Ishikawa (cell line): Measurements from ENCODE around the gene LITAF.

Experiments
- CEBPB ChIP-seq: IDR thresholded peaks from 2 replicates; pipeline ENCODE4 v1.6.1; 2012
- CREB1 ChIP-seq: IDR thresholded peaks from 2 replicates; pipeline ENCODE4 v1.6.1; 2012; ENCODE audit warnings: low read depth
- EGR1 ChIP-seq: IDR thresholded peaks from 2 replicates; pipeline ENCODE4 v1.6.1; 2012
- EP300 ChIP-seq: IDR thresholded peaks from 2 replicates; pipeline ENCODE4 v1.6.1; 2012; ENCODE audit warnings: borderline replicate concordance
- FOXM1 ChIP-seq: IDR thresholded peaks from 2 replicates; pipeline ENCODE4 v1.6.1; 2012; ENCODE audit warnings: low read depth, borderline replicate concordance
- MAX ChIP-seq: IDR thresholded peaks from 2 replicates; pipeline ENCODE4 v1.6.1; 2012
- NFIC ChIP-seq: IDR thresholded peaks from 2 replicates; pipeline ENCODE4 v1.6.1; 2012
- RAD21 ChIP-seq: IDR thresholded peaks from 2 replicates; pipeline ENCODE4 v1.6.1; 2012; ENCODE audit warnings: low read depth
- REST ChIP-seq: IDR thresholded peaks from 2 replicates; pipeline ENCODE4 v1.6.1; 2012; ENCODE audit warnings: low read depth, mild to moderate bottlenecking
- TAF1 ChIP-seq: IDR thresholded peaks from 2 replicates; pipeline ENCODE4 v1.6.1; 2012; ENCODE audit warnings: low read depth, mild to moderate bottlenecking
- TCF12 ChIP-seq: IDR thresholded peaks from 2 replicates; pipeline ENCODE4 v1.6.1; 2012; ENCODE audit warnings: low read depth
- TEAD4 ChIP-seq: IDR thresholded peaks from 2 replicates; pipeline ENCODE4 v1.6.1; 2012
- YY1 ChIP-seq: IDR thresholded peaks from 2 replicates; pipeline ENCODE4 v1.6.1; 2012; ENCODE audit warnings: low read depth
- ZBTB7A ChIP-seq: IDR thresholded peaks from 2 replicates; pipeline ENCODE4 v1.6.1; 2012; ENCODE audit warnings: low read depth
- TF ChIP-seq, protein P1 (sequence below): IDR thresholded peaks from 2 replicates; pipeline ENCODE4 v1.6.1; 2012

Gene LITAF

DNA sequence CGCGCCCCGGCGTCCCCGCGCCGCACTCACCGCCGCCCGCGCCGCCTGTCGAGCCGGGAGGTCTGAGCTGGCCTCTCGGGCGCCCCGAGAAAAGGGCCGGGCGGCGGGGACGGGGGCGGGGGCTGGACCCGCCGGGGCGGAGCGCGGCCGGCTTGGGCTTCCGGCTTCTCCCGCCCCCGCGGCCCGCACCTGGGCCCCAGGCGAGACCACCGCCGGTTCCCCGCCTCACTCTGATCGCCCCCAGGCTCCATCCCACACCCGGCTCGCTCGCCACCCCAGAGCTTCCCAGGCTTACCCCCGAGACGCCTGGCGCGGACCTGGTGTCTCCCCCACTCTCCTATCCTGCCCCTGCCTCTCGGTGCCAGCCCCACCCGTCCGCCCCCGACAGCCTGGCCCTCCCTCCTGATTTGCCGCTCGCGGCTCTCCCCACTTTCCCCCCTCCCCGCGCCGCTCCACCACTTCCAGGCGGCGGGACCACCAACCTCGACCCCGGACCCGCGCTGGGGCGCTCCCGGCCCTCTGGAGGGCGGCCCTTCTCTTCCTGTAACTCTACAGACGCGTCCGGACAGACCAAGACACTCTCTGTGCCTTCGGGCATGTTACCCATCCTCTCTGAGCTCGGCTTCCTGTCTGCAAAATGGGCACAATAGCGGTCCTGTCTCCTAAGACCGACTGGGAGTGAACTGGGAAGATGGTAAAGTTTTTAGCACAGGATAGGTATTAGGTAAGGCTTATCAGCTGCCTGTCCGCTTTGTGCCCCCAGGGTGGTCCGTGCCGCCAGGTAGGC, at the start of gene LITAF:
LITAF (minus strand) TSS at position 64 of the 787 bp plus-strand sequence. CDS start 30,189 bp downstream, outside the sequence.
- TF ChIP-seq ZBTB7A (peak; percentile 92), FOXM1 (no peak), YY1 (no peak), RAD21 (no peak), TAF1 (no peak), CEBPB (no peak), MAX (no peak; the same call in 1 of the 2 replicates), TCF12 (no peak), EP300 (0 out of 2 replicates have a peak, but pooled peaks have one; percentile 9), TEAD4 (no peak), EGR1 (peak; percentile 77), CREB1 (no peak), NFIC (no peak; the same call in 1 of the 2 replicates), REST (no peak)
- TF ChIP-seq, protein P1, sequence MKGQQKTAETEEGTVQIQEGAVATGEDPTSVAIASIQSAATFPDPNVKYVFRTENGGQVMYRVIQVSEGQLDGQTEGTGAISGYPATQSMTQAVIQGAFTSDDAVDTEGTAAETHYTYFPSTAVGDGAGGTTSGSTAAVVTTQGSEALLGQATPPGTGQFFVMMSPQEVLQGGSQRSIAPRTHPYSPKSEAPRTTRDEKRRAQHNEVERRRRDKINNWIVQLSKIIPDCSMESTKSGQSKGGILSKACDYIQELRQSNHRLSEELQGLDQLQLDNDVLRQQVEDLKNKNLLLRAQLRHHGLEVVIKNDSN: no peak

GRCh38 chr16:11636172-11636721, 49.5 kb upstream of the LITAF start:
- TF ChIP-seq EP300: no peak
- 0 out of 2 replicates have a peak, but pooled peaks have one; percentile 33 for TF ChIP-seq TCF12
- no peak for TF ChIP-seq YY1
- peak; percentile 55; the same call in 1 of the 2 replicates for TF ChIP-seq TAF1
- no peak for TF ChIP-seq FOXM1
- no peak for TF ChIP-seq REST
- no peak for TF ChIP-seq NFIC
- peak; percentile 58 for TF ChIP-seq TEAD4
- TF ChIP-seq RAD21: no peak
- TF ChIP-seq EGR1: no peak
- no peak for TF ChIP-seq CREB1
- TF ChIP-seq, protein P1: peak; percentile 73
- TF ChIP-seq CEBPB: no peak
- 0 out of 2 replicates have a peak, but pooled peaks have one; percentile 84 for TF ChIP-seq ZBTB7A
- TF ChIP-seq MAX: peak; percentile 59

- TF ChIP-seq RAD21 (no peak), CREB1 (no peak), NFIC (no peak), REST (no peak), YY1 (no peak), TEAD4 (no peak), EP300 (no peak), ZBTB7A (no peak; the same call in 1 of the 2 replicates), EGR1 (no peak), FOXM1 (no peak), MAX (no peak), CEBPB (no peak), TAF1 (no peak), TCF12 (no peak)
- TF ChIP-seq, protein P1: no peak
Observed at GRCh38 chr16:11635679-11636171, 49.0 kb upstream of the LITAF start.
